ENCODE measurements around the gene SLF1.
A peak's percentile ranks its signal among the peaks of the same experiment; 100 is the strongest.

The SLF1 gene

DNA sequence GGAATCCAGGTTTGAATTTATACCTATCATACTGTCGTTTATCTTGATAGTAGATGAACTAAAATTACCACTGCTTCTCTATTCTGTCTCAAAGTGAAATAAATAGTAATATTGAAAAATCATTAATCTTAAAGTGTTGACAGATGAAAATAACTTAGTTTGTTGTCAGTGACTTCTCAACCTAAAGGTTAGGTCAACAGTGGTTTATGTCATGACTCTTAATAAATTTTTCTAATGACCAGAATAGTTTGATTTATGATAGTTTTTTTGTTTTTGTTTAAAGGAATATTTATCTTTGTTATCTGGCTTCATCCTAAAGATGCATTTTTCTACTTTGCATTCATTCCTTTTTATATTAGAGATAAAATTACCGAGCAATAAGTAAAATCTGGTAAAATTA is 81.1 kb downstream of the SLF1 start:
- no peak for DNase-seq
- in situ Hi-C loops (cut with HindIII; ENCODE audit: low pct_ligation_motif_present, low pct_unique_long_range_greater_than_20kb, low sequenced_read_pairs), result no loop called here

DNA sequence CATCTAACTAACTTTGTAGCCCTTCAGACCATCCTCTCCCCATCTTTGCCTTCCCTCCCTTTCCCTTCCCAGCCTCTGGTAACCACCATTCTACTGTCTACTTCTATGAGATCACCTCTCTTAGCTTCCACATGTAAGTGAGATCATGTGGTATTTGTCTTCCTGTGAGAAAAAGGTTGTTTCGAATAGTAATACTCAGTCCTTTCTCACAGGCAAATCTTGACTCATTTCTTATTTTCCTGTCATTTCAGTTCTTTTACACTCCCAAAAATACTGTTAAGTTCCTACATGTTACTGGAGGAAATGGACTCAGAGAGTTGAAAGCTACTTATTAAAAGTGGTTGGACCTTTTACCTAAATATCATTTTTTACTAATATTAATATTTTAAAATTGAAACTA is 82.1 kb downstream of the SLF1 start:
- peak; percentile 12 for DNase-seq

DNA sequence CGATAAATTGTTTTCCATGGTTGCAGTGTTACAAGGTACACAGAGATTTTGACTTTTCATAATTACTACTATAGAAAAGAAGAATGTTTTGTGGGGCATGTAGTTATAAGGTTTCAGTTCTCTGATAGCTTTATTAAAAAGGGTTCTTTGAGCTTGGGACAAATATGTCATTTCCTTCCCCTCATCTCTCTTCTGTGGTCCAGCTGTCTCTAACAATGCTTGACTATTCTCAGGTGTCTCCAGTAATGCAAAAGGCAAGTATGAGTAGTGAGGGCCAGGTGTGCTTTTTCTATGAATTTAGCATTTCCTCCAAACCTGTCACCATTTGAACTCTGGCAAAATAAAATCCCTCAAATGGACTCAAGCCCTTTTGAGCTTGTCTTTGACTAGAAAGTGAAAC is 84.3 kb downstream of the SLF1 start:
- in situ Hi-C loops (cut with HindIII; ENCODE audit: low pct_ligation_motif_present, low pct_unique_long_range_greater_than_20kb, low sequenced_read_pairs), result no loop called here
- no peak for DNase-seq

More for the DNA sequence above, 82.1 kb downstream of the SLF1 start:
- in situ Hi-C loops (cut with HindIII; ENCODE audit: low pct_ligation_motif_present, low pct_unique_long_range_greater_than_20kb, low sequenced_read_pairs), result no loop called here

DNA sequence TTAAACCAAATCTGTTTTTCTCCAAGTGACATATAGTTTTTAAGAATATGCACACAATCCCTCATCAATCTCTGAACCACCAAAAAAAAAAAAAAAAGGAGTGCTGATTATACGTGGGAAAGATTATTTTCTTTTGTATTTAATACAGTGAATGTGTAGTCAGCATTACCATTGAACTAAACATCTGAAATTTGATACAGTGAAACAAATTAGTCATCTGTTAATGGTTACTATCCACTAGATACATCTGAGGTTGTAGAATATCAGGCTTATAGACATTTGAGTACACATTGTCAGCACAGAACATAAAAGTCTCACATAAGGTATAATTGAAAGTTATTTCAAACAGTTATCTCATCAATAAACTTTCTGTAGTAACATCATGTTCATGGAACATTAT is 87.0 kb downstream of the SLF1 start:
- in situ Hi-C loops (cut with HindIII; ENCODE audit: low pct_ligation_motif_present, low pct_unique_long_range_greater_than_20kb, low sequenced_read_pairs), result no loop called here
- DNase-seq, result peak; percentile 47

DNA sequence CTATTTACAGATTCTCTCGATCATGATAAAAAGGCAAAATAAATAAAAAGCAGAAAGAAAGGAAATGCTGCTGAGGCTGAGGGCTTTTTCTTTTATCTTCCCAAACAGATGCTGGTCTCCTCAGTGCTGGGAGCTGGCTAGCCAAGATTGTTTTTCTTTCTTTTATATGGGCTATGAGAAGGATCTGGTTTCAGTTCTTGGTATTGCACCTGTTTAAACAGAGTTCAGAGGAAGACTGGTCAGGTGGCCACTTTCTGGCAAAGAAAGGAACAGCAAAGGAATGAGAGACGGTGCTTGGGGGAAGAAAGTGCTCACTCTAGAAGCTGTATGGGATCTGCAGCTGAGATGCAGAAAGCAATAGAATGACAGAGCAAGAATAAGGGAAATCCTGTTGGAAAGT is 88.9 kb downstream of the SLF1 start:
- in situ Hi-C loops (cut with HindIII; ENCODE audit: low pct_ligation_motif_present, low pct_unique_long_range_greater_than_20kb, low sequenced_read_pairs), result no loop called here
- DNase-seq, result no peak

DNA sequence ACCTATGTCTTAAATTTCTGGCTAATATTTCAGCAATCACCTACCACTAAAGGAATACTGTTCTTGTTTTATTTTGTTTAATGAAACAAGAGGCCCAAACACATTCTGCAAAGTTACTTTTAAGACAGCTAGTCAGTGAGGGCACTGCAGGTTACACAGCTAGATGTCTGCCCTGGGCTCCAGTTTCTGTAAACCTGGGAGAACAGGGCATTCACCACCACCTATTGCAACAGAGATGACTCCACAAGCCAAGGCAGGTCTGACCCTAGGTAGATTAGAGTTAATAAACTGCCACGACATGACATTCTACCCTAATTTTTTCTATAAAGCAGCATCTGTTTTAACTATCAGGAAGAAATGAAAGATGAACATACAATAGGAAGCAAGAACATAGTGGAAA is 90.8 kb downstream of the SLF1 start:
- in situ Hi-C loops (cut with HindIII; ENCODE audit: low pct_ligation_motif_present, low pct_unique_long_range_greater_than_20kb, low sequenced_read_pairs), result no loop called here
- DNase-seq, result no peak

DNA sequence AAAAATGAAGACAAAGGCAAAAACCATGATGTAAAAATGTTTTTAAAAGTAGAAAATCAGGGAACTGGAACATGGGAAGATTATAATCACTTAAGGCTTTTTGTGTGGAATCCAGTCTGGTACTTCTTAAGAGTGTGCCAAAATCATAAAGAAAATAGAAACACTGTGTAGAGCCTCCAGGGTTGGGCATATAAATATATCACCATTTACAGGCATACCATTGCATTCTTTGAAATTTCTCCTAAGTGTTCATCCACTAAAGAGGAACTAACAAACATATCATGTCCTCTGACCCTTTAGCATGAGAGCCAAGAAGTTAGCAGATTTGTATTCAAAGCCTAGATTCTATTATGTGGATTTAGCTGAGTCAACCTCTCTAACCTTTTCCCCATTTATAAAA is 93.3 kb downstream of the SLF1 start:
- no peak for DNase-seq
- in situ Hi-C loops (cut with HindIII; ENCODE audit: low pct_ligation_motif_present, low pct_unique_long_range_greater_than_20kb, low sequenced_read_pairs), result no loop called here

DNA sequence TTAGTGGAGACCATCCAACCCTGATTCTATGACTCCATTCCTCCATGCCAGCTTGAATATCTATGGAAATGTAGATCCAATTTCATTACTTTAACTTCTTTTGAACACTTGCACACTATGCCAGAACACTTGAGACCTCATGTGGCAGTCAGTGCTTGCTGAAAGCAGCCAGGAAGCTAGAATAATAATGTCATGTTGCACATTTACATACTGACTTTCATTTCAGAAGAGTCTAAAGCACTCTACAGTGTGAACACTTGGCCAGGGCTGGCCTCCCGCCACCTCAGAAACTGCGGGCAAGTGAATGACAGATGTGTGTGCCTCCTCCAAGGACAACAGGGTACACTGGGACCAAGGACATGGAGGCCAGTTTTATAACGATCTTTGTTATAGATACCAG is 97.3 kb downstream of the SLF1 start:
- DNase-seq, result no peak
- in situ Hi-C loops (cut with HindIII; ENCODE audit: low pct_ligation_motif_present, low pct_unique_long_range_greater_than_20kb, low sequenced_read_pairs), result no loop called here

DNA sequence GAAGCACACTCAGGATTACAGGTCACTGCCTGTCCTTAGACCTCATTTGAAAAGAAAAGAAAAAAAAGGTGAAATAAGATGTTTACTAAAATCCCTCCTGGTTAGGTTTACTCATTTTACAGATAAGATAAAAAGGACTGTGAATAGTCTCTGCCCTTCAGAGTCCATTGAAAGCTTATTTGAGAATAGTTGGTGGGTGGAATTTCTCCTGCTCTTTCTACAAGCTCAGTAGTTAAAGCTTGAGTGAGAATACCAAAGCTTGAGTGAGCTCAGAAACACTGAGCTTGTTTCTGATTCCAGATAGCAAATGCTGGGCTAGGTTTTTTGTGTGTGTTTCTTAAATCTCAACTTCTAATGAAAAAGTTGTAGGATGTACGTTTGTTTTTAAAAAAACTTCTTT is 106.7 kb downstream of the SLF1 start:
- DNase-seq, result no peak
- in situ Hi-C loops (cut with HindIII; ENCODE audit: low pct_ligation_motif_present, low pct_unique_long_range_greater_than_20kb, low sequenced_read_pairs), result no loop called here

DNA sequence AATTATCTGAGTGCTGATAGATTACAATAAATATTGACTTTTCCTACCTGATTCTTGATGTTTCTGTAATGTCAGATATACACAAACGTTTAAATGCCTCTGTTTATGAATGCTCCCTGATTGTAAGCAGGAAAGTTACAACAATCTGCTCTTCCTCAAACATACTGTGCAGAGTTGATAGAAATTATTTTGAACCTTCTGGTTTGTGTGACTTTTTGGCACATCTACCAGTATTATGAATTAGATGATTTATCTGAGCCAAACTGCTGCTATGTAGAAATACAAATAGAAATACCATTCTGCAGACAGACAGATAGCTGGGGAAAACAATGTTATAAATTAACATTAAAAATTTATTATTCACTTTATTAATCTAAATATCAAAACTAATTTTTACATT is 113.0 kb downstream of the SLF1 start:
- no peak for DNase-seq
- in situ Hi-C loops (cut with HindIII; ENCODE audit: low pct_ligation_motif_present, low pct_unique_long_range_greater_than_20kb, low sequenced_read_pairs), result no loop called here

DNA sequence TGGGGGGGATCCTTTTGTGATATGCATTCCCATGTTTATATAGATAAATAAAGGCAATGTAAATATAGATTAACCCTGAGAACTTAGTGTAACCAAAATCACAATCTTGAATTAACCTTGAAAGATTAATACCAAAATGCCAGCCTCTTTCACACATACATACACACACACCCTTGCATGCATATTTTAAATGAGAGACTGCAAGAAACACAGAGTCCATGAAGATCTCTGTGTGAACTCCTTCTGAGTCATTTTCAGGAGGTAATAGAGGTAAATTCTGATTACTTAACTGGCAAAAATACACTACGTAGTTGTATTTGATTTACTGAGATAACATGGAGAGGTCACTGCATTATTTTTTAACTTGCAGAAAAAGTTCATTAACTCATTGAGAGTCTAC is 118.0 kb downstream of the SLF1 start:
- in situ Hi-C loops (cut with HindIII; ENCODE audit: low pct_ligation_motif_present, low pct_unique_long_range_greater_than_20kb, low sequenced_read_pairs), result no loop called here

DNA sequence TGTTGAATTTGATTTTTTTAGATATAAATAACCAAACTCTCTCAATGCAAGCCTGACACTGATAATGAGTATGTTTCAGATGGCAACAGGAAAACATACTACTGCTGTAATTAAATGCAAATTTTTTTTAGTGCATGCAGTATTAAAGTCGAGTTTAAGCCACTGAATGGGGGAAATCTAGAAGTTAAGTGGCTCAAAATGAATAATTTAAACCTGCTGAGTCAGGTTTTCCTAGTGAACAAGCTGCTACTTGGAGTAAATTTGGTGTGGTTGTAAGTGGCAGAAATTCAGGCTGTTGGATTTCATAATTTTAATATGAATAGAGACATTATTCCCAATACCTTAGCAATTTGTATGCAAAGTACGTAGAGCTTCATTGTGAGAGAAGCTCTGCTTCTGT is 121.8 kb downstream of the SLF1 start:
- in situ Hi-C loops (cut with HindIII; ENCODE audit: low pct_ligation_motif_present, low pct_unique_long_range_greater_than_20kb, low sequenced_read_pairs), result no loop called here
- no peak for DNase-seq

More for the DNA sequence above, 118.0 kb downstream of the SLF1 start:
- no peak for DNase-seq

DNA sequence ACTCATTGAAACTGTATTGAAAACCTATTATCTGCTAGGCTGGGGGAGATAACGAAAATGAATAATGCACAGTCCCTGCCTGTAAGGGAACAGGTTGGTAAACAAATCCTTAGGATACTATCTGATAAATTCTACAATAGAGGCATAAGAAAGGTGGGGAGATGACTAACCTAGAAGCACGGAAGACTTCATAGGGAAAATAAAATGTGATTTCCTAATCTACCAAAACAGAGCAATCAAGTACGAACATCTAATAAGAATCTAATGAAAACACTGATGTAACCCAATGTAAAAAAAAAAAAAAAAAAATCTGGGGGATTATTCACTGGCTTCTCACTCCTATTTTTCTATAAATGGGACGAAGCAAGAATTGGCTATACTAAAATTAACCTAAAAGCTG is 124.4 kb downstream of the SLF1 start:
- DNase-seq, result no peak
- in situ Hi-C loops (cut with HindIII; ENCODE audit: low pct_ligation_motif_present, low pct_unique_long_range_greater_than_20kb, low sequenced_read_pairs), result no loop called here

DNA sequence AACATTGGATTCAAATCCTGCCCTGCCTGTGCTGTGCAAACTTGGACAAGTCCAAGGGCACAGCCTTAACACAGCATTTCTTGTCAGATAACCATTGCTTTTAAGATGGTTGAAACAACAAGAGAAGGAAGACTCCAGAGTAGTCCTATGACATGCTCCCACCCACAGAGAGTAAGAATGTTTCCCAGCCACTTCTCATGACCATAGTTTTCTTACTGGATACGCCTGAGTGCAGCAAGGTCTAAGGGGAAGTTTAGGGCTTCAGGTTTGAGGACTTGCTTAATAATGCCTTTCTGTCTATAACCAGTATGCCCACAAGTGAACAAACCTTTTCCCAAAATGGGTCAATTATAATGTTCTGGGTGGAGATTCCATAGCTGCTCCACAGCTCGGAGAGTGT is 126.4 kb downstream of the SLF1 start:
- DNase-seq, result no peak
- in situ Hi-C loops (cut with HindIII; ENCODE audit: low pct_ligation_motif_present, low pct_unique_long_range_greater_than_20kb, low sequenced_read_pairs), result no loop called here

DNA sequence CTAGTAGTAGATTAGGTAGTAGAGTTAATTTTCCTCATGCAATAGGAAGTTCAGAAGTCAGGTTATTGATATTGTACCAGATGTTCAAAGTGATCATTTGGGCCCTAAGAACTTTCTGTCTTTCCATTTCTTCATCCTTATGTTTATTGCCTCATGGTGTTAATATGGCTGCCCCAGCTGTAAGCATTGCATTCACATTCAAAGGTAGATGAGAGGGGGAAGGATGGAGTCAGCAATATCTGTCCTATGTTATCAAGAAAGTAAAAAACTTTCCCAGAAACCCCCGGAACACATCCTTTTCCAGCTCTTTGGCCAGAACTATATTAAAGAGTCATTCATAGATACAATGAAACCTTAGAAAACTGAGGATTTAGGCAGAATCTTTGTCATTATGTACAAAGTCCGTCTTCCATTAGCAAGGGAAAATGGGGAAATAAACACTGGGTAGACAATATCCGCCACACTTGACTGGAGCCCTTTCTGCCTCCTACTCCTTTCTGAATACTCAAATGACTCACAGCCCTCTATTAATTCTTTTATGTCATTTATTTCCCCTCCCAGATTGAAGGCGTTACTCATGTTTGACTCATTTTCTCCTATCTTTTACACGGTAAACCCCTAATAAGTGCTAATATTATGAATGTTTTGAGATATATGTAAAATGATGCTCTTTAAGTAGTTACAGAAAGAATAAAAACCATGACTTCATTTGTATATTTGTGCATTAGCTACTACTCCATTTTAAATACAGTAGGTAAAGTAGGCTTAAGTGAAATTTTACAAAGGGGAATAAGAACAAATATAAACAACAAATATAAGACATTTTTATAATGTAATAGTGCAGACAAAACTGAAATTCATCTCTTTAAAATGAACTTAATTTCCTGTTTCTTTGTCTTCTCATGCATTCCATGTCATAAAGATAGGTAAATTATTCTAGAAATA is 127.6 kb downstream of the SLF1 start:
- in situ Hi-C loops (cut with HindIII; ENCODE audit: low pct_ligation_motif_present, low pct_unique_long_range_greater_than_20kb, low sequenced_read_pairs), result no loop called here
- no peak for DNase-seq

DNA sequence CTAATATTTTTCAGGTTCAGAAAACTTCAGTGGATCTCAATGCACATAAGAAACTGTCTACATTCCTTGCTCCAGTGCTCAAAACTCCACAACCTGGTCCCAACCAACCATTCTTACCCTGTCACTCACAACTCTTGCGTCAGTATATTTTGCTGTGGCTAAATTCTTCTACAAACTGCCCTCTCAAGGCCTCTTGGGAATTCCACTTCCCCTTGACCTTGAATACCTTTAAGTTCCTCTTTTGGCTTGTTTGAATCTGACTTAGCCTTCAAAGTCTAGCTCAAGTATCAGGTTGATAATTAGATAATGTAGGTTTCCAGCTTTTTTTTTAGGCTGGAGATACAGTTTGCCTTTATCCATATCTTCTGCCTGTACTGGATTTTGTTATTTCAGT is 128.3 kb downstream of the SLF1 start:
- in situ Hi-C loops (cut with HindIII; ENCODE audit: low pct_ligation_motif_present, low pct_unique_long_range_greater_than_20kb, low sequenced_read_pairs), result no loop called here
- no peak for DNase-seq
